WTC11 (cell line): ENCODE data around the gene SLITRK3. TPM values are rescaled to one million over a fixed set of nuclear protein-coding genes. Genes with fewer than 3 reads are reported as not detected.

Experiments used
- ATAC-seq: fragments of 200-7000 bp; cut with Tn5 transposase; 2 replicates; pipeline ENCODE4 v1.10.0; 2021; ENCODE audit warnings: mild to moderate bottlenecking, moderate library complexity
- CTCF ChIA-PET: fragments of 300-600 bp; sonication (Branson Sonifier 250); formaldehyde crosslinking; loops from one replicate; lab custom pipeline; 2021; ENCODE audit warnings: antibody characterized with exemption; lab: Charles Lee
- POLR2A ChIA-PET: fragments of 350-600 bp; sonication (Branson Sonifier 250); formaldehyde crosslinking; loops from one replicate; lab custom pipeline; 2021; ENCODE audit warnings: antibody characterized with exemption; lab: Charles Lee
- DNase-seq: peaks from one replicate; pipeline ENCODE4 v3.0.0; 2021; ENCODE audit warnings: low spot score
- H3K27ac Mint-ChIP-seq: 2 replicates; pipeline ENCODE4 v1.8.0; 2021; ENCODE audit warnings: mixed read lengths
- H3K27me3 Mint-ChIP-seq: 2 replicates; pipeline ENCODE4 v1.8.0; 2021; ENCODE audit warnings: low read depth, mild to moderate bottlenecking, moderate library complexity, mixed read lengths
- H3K36me3 Mint-ChIP-seq: 2 replicates; pipeline ENCODE4 v1.8.0; 2021; ENCODE audit warnings: mixed read lengths
- H3K4me1 Mint-ChIP-seq: 2 replicates; pipeline ENCODE4 v1.8.0; 2022; ENCODE audit warnings: mixed read lengths
- H3K4me3 Mint-ChIP-seq: 2 replicates; pipeline ENCODE4 v1.8.0; 2021; ENCODE audit warnings: mild to moderate bottlenecking, moderate library complexity, mixed read lengths
- H3K9me3 Mint-ChIP-seq: 2 replicates; pipeline ENCODE4 v1.8.0; 2021; ENCODE audit warnings: mixed read lengths
- ESRRA ChIP-seq: sonication (generic); formaldehyde crosslinking; IDR thresholded peaks from 2 replicates; pipeline ENCODE4 v1.8.1; 2022; ENCODE audit warnings: mild to moderate bottlenecking, missing genetic modification reagents, borderline replicate concordance
- HMGA2 ChIP-seq: fragments of 250-450 bp; sonication (Bioruptor Pico); IDR thresholded peaks from 2 replicates; pipeline ENCODE4 v1.4.0; 2021; ENCODE audit warnings: mild to moderate bottlenecking, moderate library complexity
- KAT7 ChIP-seq: sonication (generic); formaldehyde crosslinking; IDR thresholded peaks from 2 replicates; pipeline ENCODE4 v1.8.1; 2023; ENCODE audit warnings: missing genetic modification reagents, mild to moderate bottlenecking, borderline replicate concordance
- NFATC4 ChIP-seq: fragments of 250-450 bp; sonication (Bioruptor Pico); IDR thresholded peaks from 2 replicates; pipeline ENCODE4 v1.9.0; 2021; ENCODE audit warnings: mild to moderate bottlenecking
- RORB ChIP-seq: fragments of 250-450 bp; sonication (Bioruptor Pico); IDR thresholded peaks from 2 replicates; pipeline ENCODE4 v1.9.0; 2021; ENCODE audit warnings: mild to moderate bottlenecking
- TCF7 ChIP-seq: sonication (generic); formaldehyde crosslinking; IDR thresholded peaks from 2 replicates; pipeline ENCODE4 v1.8.0; 2022; ENCODE audit warnings: mild to moderate bottlenecking, low read depth, missing genetic modification reagents, moderate library complexity
- ZBTB21 ChIP-seq: sonication (generic); formaldehyde crosslinking; IDR thresholded peaks from 2 replicates; pipeline ENCODE4 v1.8.1; 2023; ENCODE audit warnings: mild to moderate bottlenecking, missing genetic modification reagents, borderline replicate concordance
- ZNF263 ChIP-seq: sonication (generic); formaldehyde crosslinking; IDR thresholded peaks from 2 replicates; pipeline ENCODE4 v1.8.1; 2022; ENCODE audit warnings: low read depth, mild to moderate bottlenecking, moderate library complexity, missing genetic modification reagents
- ZNF317 ChIP-seq: sonication (generic); formaldehyde crosslinking; IDR thresholded peaks from 2 replicates; pipeline ENCODE4 v1.8.1; 2023; ENCODE audit warnings: low read depth, mild to moderate bottlenecking, moderate library complexity, missing genetic modification reagents, borderline replicate concordance
- total RNA-seq: library from RNA; stranded (reverse); gene quantifications from 3 replicates; pipeline ENCODE4 v1.2.3, GENCODE V29; 2021
- TF ChIP-seq, protein P1 (sequence below): fragments of 250-450 bp; sonication (Bioruptor Pico); IDR thresholded peaks from 2 replicates; pipeline ENCODE4 v1.9.0; 2021; ENCODE audit warnings: mild to moderate bottlenecking
- TF ChIP-seq, protein P2 (sequence below): sonication (generic); formaldehyde crosslinking; conservative IDR thresholded peaks from 2 replicates; pipeline ENCODE4 v1.8.1; 2023; ENCODE audit warnings: mild to moderate bottlenecking, low read depth, missing genetic modification reagents, moderate library complexity
- TF ChIP-seq, protein P3 (sequence below): fragments of 250-450 bp; sonication (Bioruptor Pico); IDR thresholded peaks from 2 replicates; pipeline ENCODE4 v1.9.0; 2021; ENCODE audit warnings: mild to moderate bottlenecking
- TF ChIP-seq, protein P4 (sequence below): sonication (generic); formaldehyde crosslinking; IDR thresholded peaks from 2 replicates; pipeline ENCODE4 v1.8.0; 2023; ENCODE audit warnings: missing genetic modification reagents, mild to moderate bottlenecking, borderline replicate concordance
- TF ChIP-seq, protein P5 (sequence below): fragments of 250-450 bp; sonication (Bioruptor Pico); IDR thresholded peaks from 2 replicates; pipeline ENCODE4 v2.1.2; 2022; ENCODE audit warnings: mild to moderate bottlenecking, moderate library complexity
- TF ChIP-seq, protein P6 (sequence below): sonication (generic); formaldehyde crosslinking; IDR thresholded peaks from 2 replicates; pipeline ENCODE4 v1.8.1; 2022; ENCODE audit warnings: mild to moderate bottlenecking, missing genetic modification reagents, moderate library complexity, borderline replicate concordance
- TF ChIP-seq, protein P7 (sequence below): sonication (generic); formaldehyde crosslinking; IDR thresholded peaks from 2 replicates; pipeline ENCODE4 v1.8.1; 2023; ENCODE audit warnings: mild to moderate bottlenecking, missing genetic modification reagents
- TF ChIP-seq, protein P8 (sequence below): fragments of 200-600 bp; IDR thresholded peaks from 2 replicates; pipeline ENCODE4 v1.8.0; 2022; ENCODE audit warnings: antibody characterized with exemption
- TF ChIP-seq, protein P9 (sequence below): sonication (generic); formaldehyde crosslinking; IDR thresholded peaks from 2 replicates; pipeline ENCODE4 v1.8.0; 2022; ENCODE audit warnings: mild to moderate bottlenecking, missing genetic modification reagents

The SLITRK3 gene
- total RNA-seq, 1 experiment from 2014 or later = 4.4 TPM

DNA sequence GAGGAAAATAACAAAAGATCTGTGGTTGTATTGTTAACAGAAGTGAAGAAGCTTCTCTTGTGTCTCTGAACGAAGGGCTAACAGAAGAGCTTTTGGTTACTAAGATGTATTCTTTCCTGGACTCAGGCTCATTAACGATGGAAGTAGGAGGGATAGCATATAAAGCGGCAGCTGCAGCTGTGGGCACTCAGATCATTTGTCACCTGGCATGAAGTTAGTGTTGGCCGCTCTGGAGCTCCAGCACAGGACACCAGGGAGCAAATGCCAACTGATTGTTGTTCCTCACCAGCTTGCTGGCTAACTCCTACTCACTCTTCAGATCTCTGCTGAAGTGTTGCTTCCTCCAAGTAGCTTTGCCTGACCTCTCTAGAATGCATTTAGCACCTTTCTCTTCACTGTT lies 15.5 kb upstream of the SLITRK3 start:
- Mint-ChIP-seq H3K9me3 (no peaks in the 10 kb centered on the region), H3K36me3 (no peaks in the 10 kb centered on the region), H3K27me3 (peaks cover 9% of the 10 kb centered on the region), H3K4me1 (peaks cover 4% of the 10 kb centered on the region; the same call in 1 of the 2 replicates), H3K27ac (no peak overlapping the region), H3K4me3 (no peak overlapping the region)
- ChIA-PET POLR2A (interaction anchor here (0.6 to 1.0 kb wide), 2 partner anchors 19 to 41 kb away, joined by 3 read pairs; no protein-coding TSS in a partner anchor), CTCF (no interaction called here)
- no peak for DNase-seq
- ATAC-seq = no peak
- TF ChIP-seq, protein P1, sequence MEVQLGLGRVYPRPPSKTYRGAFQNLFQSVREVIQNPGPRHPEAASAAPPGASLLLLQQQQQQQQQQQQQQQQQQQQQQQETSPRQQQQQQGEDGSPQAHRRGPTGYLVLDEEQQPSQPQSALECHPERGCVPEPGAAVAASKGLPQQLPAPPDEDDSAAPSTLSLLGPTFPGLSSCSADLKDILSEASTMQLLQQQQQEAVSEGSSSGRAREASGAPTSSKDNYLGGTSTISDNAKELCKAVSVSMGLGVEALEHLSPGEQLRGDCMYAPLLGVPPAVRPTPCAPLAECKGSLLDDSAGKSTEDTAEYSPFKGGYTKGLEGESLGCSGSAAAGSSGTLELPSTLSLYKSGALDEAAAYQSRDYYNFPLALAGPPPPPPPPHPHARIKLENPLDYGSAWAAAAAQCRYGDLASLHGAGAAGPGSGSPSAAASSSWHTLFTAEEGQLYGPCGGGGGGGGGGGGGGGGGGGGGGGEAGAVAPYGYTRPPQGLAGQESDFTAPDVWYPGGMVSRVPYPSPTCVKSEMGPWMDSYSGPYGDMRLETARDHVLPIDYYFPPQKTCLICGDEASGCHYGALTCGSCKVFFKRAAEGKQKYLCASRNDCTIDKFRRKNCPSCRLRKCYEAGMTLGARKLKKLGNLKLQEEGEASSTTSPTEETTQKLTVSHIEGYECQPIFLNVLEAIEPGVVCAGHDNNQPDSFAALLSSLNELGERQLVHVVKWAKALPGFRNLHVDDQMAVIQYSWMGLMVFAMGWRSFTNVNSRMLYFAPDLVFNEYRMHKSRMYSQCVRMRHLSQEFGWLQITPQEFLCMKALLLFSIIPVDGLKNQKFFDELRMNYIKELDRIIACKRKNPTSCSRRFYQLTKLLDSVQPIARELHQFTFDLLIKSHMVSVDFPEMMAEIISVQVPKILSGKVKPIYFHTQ (CRISPR knock-in tag) = no peak
- TF ChIP-seq KAT7 = no peak
- no peak for TF ChIP-seq ZNF263
- TF ChIP-seq ZBTB21 (CRISPR knock-in tag) = no peak
- TF ChIP-seq RORB (CRISPR knock-in tag) = no peak
- TF ChIP-seq, protein P2, sequence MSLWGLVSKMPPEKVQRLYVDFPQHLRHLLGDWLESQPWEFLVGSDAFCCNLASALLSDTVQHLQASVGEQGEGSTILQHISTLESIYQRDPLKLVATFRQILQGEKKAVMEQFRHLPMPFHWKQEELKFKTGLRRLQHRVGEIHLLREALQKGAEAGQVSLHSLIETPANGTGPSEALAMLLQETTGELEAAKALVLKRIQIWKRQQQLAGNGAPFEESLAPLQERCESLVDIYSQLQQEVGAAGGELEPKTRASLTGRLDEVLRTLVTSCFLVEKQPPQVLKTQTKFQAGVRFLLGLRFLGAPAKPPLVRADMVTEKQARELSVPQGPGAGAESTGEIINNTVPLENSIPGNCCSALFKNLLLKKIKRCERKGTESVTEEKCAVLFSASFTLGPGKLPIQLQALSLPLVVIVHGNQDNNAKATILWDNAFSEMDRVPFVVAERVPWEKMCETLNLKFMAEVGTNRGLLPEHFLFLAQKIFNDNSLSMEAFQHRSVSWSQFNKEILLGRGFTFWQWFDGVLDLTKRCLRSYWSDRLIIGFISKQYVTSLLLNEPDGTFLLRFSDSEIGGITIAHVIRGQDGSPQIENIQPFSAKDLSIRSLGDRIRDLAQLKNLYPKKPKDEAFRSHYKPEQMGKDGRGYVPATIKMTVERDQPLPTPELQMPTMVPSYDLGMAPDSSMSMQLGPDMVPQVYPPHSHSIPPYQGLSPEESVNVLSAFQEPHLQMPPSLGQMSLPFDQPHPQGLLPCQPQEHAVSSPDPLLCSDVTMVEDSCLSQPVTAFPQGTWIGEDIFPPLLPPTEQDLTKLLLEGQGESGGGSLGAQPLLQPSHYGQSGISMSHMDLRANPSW (CRISPR knock-in tag) = no peak
- TF ChIP-seq ESRRA (CRISPR knock-in tag) = no peak
- TF ChIP-seq, protein P3, sequence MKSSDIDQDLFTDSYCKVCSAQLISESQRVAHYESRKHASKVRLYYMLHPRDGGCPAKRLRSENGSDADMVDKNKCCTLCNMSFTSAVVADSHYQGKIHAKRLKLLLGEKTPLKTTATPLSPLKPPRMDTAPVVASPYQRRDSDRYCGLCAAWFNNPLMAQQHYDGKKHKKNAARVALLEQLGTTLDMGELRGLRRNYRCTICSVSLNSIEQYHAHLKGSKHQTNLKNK (CRISPR knock-in tag) = no peak
- TF ChIP-seq, protein P4, sequence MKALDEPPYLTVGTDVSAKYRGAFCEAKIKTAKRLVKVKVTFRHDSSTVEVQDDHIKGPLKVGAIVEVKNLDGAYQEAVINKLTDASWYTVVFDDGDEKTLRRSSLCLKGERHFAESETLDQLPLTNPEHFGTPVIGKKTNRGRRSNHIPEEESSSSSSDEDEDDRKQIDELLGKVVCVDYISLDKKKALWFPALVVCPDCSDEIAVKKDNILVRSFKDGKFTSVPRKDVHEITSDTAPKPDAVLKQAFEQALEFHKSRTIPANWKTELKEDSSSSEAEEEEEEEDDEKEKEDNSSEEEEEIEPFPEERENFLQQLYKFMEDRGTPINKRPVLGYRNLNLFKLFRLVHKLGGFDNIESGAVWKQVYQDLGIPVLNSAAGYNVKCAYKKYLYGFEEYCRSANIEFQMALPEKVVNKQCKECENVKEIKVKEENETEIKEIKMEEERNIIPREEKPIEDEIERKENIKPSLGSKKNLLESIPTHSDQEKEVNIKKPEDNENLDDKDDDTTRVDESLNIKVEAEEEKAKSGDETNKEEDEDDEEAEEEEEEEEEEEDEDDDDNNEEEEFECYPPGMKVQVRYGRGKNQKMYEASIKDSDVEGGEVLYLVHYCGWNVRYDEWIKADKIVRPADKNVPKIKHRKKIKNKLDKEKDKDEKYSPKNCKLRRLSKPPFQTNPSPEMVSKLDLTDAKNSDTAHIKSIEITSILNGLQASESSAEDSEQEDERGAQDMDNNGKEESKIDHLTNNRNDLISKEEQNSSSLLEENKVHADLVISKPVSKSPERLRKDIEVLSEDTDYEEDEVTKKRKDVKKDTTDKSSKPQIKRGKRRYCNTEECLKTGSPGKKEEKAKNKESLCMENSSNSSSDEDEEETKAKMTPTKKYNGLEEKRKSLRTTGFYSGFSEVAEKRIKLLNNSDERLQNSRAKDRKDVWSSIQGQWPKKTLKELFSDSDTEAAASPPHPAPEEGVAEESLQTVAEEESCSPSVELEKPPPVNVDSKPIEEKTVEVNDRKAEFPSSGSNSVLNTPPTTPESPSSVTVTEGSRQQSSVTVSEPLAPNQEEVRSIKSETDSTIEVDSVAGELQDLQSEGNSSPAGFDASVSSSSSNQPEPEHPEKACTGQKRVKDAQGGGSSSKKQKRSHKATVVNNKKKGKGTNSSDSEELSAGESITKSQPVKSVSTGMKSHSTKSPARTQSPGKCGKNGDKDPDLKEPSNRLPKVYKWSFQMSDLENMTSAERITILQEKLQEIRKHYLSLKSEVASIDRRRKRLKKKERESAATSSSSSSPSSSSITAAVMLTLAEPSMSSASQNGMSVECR = no peak
- TF ChIP-seq HMGA2 = no peak
- TF ChIP-seq, protein P5, sequence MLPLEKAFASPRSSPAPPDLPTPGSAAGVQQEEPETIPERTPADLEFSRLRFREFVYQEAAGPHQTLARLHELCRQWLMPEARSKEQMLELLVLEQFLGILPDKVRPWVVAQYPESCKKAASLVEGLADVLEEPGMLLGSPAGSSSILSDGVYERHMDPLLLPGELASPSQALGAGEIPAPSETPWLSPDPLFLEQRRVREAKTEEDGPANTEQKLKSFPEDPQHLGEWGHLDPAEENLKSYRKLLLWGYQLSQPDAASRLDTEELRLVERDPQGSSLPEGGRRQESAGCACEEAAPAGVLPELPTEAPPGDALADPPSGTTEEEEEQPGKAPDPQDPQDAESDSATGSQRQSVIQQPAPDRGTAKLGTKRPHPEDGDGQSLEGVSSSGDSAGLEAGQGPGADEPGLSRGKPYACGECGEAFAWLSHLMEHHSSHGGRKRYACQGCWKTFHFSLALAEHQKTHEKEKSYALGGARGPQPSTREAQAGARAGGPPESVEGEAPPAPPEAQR (CRISPR knock-in tag) = no peak
- no peak for TF ChIP-seq NFATC4 (CRISPR knock-in tag)
- TF ChIP-seq TCF7 (CRISPR knock-in tag) = no peak
- TF ChIP-seq, protein P6, sequence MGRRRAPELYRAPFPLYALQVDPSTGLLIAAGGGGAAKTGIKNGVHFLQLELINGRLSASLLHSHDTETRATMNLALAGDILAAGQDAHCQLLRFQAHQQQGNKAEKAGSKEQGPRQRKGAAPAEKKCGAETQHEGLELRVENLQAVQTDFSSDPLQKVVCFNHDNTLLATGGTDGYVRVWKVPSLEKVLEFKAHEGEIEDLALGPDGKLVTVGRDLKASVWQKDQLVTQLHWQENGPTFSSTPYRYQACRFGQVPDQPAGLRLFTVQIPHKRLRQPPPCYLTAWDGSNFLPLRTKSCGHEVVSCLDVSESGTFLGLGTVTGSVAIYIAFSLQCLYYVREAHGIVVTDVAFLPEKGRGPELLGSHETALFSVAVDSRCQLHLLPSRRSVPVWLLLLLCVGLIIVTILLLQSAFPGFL = no peak
- TF ChIP-seq, protein P7, sequence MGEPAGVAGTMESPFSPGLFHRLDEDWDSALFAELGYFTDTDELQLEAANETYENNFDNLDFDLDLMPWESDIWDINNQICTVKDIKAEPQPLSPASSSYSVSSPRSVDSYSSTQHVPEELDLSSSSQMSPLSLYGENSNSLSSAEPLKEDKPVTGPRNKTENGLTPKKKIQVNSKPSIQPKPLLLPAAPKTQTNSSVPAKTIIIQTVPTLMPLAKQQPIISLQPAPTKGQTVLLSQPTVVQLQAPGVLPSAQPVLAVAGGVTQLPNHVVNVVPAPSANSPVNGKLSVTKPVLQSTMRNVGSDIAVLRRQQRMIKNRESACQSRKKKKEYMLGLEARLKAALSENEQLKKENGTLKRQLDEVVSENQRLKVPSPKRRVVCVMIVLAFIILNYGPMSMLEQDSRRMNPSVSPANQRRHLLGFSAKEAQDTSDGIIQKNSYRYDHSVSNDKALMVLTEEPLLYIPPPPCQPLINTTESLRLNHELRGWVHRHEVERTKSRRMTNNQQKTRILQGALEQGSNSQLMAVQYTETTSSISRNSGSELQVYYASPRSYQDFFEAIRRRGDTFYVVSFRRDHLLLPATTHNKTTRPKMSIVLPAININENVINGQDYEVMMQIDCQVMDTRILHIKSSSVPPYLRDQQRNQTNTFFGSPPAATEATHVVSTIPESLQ (CRISPR knock-in tag) = no peak
- TF ChIP-seq, protein P8, sequence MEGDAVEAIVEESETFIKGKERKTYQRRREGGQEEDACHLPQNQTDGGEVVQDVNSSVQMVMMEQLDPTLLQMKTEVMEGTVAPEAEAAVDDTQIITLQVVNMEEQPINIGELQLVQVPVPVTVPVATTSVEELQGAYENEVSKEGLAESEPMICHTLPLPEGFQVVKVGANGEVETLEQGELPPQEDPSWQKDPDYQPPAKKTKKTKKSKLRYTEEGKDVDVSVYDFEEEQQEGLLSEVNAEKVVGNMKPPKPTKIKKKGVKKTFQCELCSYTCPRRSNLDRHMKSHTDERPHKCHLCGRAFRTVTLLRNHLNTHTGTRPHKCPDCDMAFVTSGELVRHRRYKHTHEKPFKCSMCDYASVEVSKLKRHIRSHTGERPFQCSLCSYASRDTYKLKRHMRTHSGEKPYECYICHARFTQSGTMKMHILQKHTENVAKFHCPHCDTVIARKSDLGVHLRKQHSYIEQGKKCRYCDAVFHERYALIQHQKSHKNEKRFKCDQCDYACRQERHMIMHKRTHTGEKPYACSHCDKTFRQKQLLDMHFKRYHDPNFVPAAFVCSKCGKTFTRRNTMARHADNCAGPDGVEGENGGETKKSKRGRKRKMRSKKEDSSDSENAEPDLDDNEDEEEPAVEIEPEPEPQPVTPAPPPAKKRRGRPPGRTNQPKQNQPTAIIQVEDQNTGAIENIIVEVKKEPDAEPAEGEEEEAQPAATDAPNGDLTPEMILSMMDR = no peak
- TF ChIP-seq ZNF317 (CRISPR knock-in tag) = no peak
- TF ChIP-seq, protein P9, sequence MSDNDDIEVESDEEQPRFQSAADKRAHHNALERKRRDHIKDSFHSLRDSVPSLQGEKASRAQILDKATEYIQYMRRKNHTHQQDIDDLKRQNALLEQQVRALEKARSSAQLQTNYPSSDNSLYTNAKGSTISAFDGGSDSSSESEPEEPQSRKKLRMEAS (CRISPR knock-in tag) = no peak
